ENCODE results near the gene PCDHGB2.
"Not testable (repeated sequence)": the region's sequence is repeated elsewhere in the genome, so short reads cannot be mapped to it uniquely, and the experiment has no call there.

The PCDHGB2 gene

GRCh38 chr5:141351591-141351990 lies 8.2 kb upstream of the PCDHGB2 start:
- DNase-seq, result no peak

GRCh38 chr5:141354900-141355469 lies 4.8 kb upstream of the PCDHGB2 start, which contains the start of gene PCDHGA4:
Gene PCDHGA4 (plus strand): TSS chr5:141355021. CDS start chr5:141355108, 87 bp downstream.
- no peak for DNase-seq

- no peak for DNase-seq
Measured at GRCh38 chr5:141355641-141356040, 4.2 kb upstream of the PCDHGB2 start.

- DNase-seq, result no peak
Measured at GRCh38 chr5:141356133-141356532, 3.7 kb upstream of the PCDHGB2 start.

- DNase-seq, result no peak
Measured at GRCh38 chr5:141356950-141357349, 2.8 kb upstream of the PCDHGB2 start.

- DNase-seq, result no peak
Measured at GRCh38 chr5:141360685-141361084, 891 bp downstream of the PCDHGB2 start.

- no peak for DNase-seq
Measured at GRCh38 chr5:141362719-141363118, 2.9 kb downstream of the PCDHGB2 start.

- no peak for DNase-seq
Measured at GRCh38 chr5:141363952-141364660, 4.3 kb downstream of the PCDHGB2 start, which contains the start of gene PCDHGA5. Gene PCDHGA5 (plus strand): TSS chr5:141364162. CDS start chr5:141364331, 169 bp downstream.

GRCh38 chr5:141366016-141366896 lies 6.5 kb downstream of the PCDHGB2 start:
- no peak for DNase-seq

GRCh38 chr5:141369994-141370848 lies 10.4 kb downstream of the PCDHGB2 start, which contains the start of gene PCDHGB3:
Gene PCDHGB3 (plus strand): TSS chr5:141370242. CDS start chr5:141370395, 153 bp downstream.
- no peak for DNase-seq

- DNase-seq, result no peak
Measured at GRCh38 chr5:141371572-141372475, 12.0 kb downstream of the PCDHGB2 start.

- no peak for DNase-seq
Measured at GRCh38 chr5:141373673-141374317, 14.0 kb downstream of the PCDHGB2 start, which contains the start of gene PCDHGA6. Gene PCDHGA6 (plus strand): TSS chr5:141373891. CDS start chr5:141374084, 193 bp downstream.

GRCh38 chr5:141374627-141375026 lies 14.8 kb downstream of the PCDHGB2 start:
- DNase-seq, result no peak

- DNase-seq, result not testable (repeated sequence)
Measured at GRCh38 chr5:141375444-141376155, 15.8 kb downstream of the PCDHGB2 start.

- DNase-seq, result no peak
Measured at GRCh38 chr5:141382469-141383294, 22.9 kb downstream of the PCDHGB2 start, which contains the start of gene PCDHGA7. Gene PCDHGA7 (plus strand): TSS chr5:141382742. CDS start chr5:141382900, 158 bp downstream.

GRCh38 chr5:141383345-141383744 lies 23.6 kb downstream of the PCDHGB2 start:
- DNase-seq, result no peak

GRCh38 chr5:141384471-141385267 lies 24.9 kb downstream of the PCDHGB2 start:
- DNase-seq, result no peak
